Right lobe of liver (tissue), 4 donors: ENCODE data around the gene PEX3.

Experiments
- POLR2A ChIP-seq: fragments of 450-650 bp; IDR thresholded peaks from one replicate; pipeline ENCODE4 v1.6.1; 2017; ENCODE audit warnings: antibody characterized with exemption, mild to moderate bottlenecking
- TF ChIP-seq, protein P1 (sequence below), 4 donors: fragments of 200-600 bp in 3 of 4; fragments of 450-650 bp in 1 of 4; IDR thresholded peaks; one replicate each; pipeline versions ENCODE4 v1.5.1 to v1.8.0; 2016 to 2022; ENCODE audit warnings: antibody characterized with exemption in 4 of 4, mild to moderate bottlenecking in 2 of 4
- donor health status: DM: no; HTN: no; CAD: no.
- donor health status: DM: no; HTN: no; CAD: no.
- donor health status: DM: no; HTN: yes; CAD: no.

DNA sequence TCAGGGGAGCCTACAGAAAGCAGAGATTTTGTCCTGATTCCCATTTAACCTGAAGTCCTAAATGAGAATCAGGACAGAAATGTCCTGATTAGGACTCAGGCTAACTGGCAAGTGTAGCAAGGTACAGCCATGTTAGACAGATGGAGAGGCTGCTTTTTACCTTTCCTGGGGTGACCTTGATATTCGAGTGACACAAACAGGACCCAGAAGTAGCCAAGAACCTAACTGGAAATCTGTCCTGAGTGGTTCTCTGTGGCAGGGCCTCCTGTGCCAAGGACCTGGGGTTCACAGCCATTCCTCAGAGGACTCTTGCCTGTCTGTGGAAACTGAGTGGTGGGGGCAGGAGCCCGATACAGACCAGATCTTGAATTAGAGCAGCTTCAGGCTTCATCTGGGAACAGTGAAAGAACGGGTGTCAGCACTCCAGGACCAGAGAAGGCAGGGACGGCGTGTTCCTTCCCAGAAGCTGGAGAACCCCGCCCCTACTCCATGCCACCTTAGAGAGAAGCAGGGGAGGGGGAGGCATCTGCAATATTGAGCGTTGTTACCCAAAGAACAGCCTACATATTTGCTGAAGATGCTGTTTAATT is 65.3 kb downstream of the PEX3 start:
- TF ChIP-seq, protein P1, sequence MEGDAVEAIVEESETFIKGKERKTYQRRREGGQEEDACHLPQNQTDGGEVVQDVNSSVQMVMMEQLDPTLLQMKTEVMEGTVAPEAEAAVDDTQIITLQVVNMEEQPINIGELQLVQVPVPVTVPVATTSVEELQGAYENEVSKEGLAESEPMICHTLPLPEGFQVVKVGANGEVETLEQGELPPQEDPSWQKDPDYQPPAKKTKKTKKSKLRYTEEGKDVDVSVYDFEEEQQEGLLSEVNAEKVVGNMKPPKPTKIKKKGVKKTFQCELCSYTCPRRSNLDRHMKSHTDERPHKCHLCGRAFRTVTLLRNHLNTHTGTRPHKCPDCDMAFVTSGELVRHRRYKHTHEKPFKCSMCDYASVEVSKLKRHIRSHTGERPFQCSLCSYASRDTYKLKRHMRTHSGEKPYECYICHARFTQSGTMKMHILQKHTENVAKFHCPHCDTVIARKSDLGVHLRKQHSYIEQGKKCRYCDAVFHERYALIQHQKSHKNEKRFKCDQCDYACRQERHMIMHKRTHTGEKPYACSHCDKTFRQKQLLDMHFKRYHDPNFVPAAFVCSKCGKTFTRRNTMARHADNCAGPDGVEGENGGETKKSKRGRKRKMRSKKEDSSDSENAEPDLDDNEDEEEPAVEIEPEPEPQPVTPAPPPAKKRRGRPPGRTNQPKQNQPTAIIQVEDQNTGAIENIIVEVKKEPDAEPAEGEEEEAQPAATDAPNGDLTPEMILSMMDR (IDR thresholded peaks at IDR 0.05): no peak
- TF ChIP-seq POLR2A: no peak
